NB4 (cell line): ENCODE results near the gene TYW1B.
"Not testable (repeated sequence)": the region's sequence is repeated elsewhere in the genome, so short reads cannot be mapped to it uniquely, and the experiment has no call there.

Source experiments
- POLR2A ChIP-seq: IDR thresholded peaks from 2 replicates; pipeline ENCODE4 v1.6.1; 2011; ENCODE audit warnings: mild to moderate bottlenecking; ENCODE audit not compliant: insufficient read length; ENCODE audit errors: extremely low read depth
- TF ChIP-seq, protein P1 (sequence below): IDR thresholded peaks from one replicate; pipeline ENCODE4 v1.5.1; 2012; ENCODE audit warnings: low read depth, low read length

GRCh38 chr7:72675686-72676085 lies 152.3 kb downstream of the TYW1B start:
- TF ChIP-seq, protein P1, sequence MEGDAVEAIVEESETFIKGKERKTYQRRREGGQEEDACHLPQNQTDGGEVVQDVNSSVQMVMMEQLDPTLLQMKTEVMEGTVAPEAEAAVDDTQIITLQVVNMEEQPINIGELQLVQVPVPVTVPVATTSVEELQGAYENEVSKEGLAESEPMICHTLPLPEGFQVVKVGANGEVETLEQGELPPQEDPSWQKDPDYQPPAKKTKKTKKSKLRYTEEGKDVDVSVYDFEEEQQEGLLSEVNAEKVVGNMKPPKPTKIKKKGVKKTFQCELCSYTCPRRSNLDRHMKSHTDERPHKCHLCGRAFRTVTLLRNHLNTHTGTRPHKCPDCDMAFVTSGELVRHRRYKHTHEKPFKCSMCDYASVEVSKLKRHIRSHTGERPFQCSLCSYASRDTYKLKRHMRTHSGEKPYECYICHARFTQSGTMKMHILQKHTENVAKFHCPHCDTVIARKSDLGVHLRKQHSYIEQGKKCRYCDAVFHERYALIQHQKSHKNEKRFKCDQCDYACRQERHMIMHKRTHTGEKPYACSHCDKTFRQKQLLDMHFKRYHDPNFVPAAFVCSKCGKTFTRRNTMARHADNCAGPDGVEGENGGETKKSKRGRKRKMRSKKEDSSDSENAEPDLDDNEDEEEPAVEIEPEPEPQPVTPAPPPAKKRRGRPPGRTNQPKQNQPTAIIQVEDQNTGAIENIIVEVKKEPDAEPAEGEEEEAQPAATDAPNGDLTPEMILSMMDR, result not testable (repeated sequence)
- TF ChIP-seq POLR2A, result not testable (repeated sequence)
